ENCODE results near the gene MYADML2.

GRCh38 chr17:81935709-81936084 is 11.3 kb downstream of the MYADML2 start:
- TF ChIP-seq GABPA (IDR thresholded peaks at IDR 0.05; ENCODE audit: borderline replicate concordance, insufficient read depth, low read length): no peak
- TF ChIP-seq EP300 (IDR thresholded peaks at IDR 0.05; ENCODE audit: borderline replicate concordance in 1 of 2, low read depth in 2 of 2, low read length in 2 of 2): no peak
- no peak for TF ChIP-seq MAFK (IDR thresholded peaks at IDR 0.05; ENCODE audit: low read depth, low read length)
- no peak for TF ChIP-seq ZNF274 (IDR thresholded peaks at IDR 0.05; ENCODE audit: borderline replicate concordance, extremely low read depth, low read length)
- TF ChIP-seq POLR2A (IDR thresholded peaks at IDR 0.05; ENCODE audit: control extremely low read depth in 1 of 2, low read depth in 2 of 2, low read length in 2 of 2): no peak
- TF ChIP-seq POLR2AphosphoS5 (IDR thresholded peaks at IDR 0.05; ENCODE audit: low read depth, low read length): no peak
- no peak for TF ChIP-seq CEBPB (IDR thresholded peaks at IDR 0.05; ENCODE audit: low read depth, low read length)
- no peak for TF ChIP-seq JUN (IDR thresholded peaks at IDR 0.05; ENCODE audit: low read depth, low read length)
- no peak for TF ChIP-seq SUZ12 (IDR thresholded peaks at IDR 0.05; ENCODE audit: low read length)
- TF ChIP-seq RFX5 (IDR thresholded peaks at IDR 0.05; ENCODE audit: borderline replicate concordance, low read depth, low read length): no peak
- no peak for TF ChIP-seq FOSL1 (IDR thresholded peaks at IDR 0.05; ENCODE audit: insufficient read depth, low read depth, low read length)
- TF ChIP-seq, protein P1, sequence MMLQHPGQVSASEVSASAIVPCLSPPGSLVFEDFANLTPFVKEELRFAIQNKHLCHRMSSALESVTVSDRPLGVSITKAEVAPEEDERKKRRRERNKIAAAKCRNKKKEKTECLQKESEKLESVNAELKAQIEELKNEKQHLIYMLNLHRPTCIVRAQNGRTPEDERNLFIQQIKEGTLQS (IDR thresholded peaks at IDR 0.05; ENCODE audit: insufficient read depth, low read depth, low read length): no peak
